ELR (cell line): ENCODE results near the gene COLEC12.

Experiments
- DNase-seq: peaks from one replicate; pipeline ENCODE4 v3.0.0-alpha.2; 2015; ENCODE audit warnings: low read depth

COLEC12 gene

GRCh38 chr18:506264-506663, 5.8 kb upstream of the COLEC12 start:
- no peak for DNase-seq

- DNase-seq, result no peak
Observed at GRCh38 chr18:505483-506122, 5.1 kb upstream of the COLEC12 start.

GRCh38 chr18:501406-501714, 859 bp upstream of the COLEC12 start:
- DNase-seq, result no peak

GRCh38 chr18:499776-500631, 497 bp downstream of the COLEC12 start:
- peak; percentile 63 for DNase-seq

- DNase-seq, result peak; percentile 92
Observed at GRCh38 chr18:498931-499775, 1.3 kb downstream of the COLEC12 start.

GRCh38 chr18:497688-498087, 2.8 kb downstream of the COLEC12 start:
- DNase-seq, result no peak

- DNase-seq, result no peak
Observed at GRCh38 chr18:495452-495851, 5.0 kb downstream of the COLEC12 start.

- DNase-seq, result no peak
Observed at GRCh38 chr18:495017-495416, 5.5 kb downstream of the COLEC12 start.

GRCh38 chr18:493986-494983, 6.2 kb downstream of the COLEC12 start:
- DNase-seq, result peak; percentile 91

GRCh38 chr18:492451-492850, 8.1 kb downstream of the COLEC12 start:
- DNase-seq, result no peak

GRCh38 chr18:490624-491023, 9.9 kb downstream of the COLEC12 start:
- no peak for DNase-seq

GRCh38 chr18:490024-490366, 10.5 kb downstream of the COLEC12 start:
- no peak for DNase-seq

GRCh38 chr18:489244-490023, 11.1 kb downstream of the COLEC12 start:
- peak; percentile 93 for DNase-seq

- DNase-seq, result peak; percentile 71
Observed at GRCh38 chr18:486929-487740, 13.4 kb downstream of the COLEC12 start.

- DNase-seq, result peak; percentile 36
Observed at GRCh38 chr18:484749-485464, 15.6 kb downstream of the COLEC12 start.

GRCh38 chr18:478681-479080, 21.8 kb downstream of the COLEC12 start:
- peak; percentile 39 for DNase-seq

- no peak for DNase-seq
Observed at GRCh38 chr18:477565-477964, 22.9 kb downstream of the COLEC12 start.

GRCh38 chr18:476251-476664, 24.2 kb downstream of the COLEC12 start:
- DNase-seq, result no peak
